Endothelial cell of umbilical vein (primary cell): ENCODE results near the gene SMARCC1. TPM values are rescaled to one million over a fixed set of nuclear protein-coding genes. Genes with fewer than 3 reads are reported as not detected.

Experiments
- BruUV-seq: library from RNA; stranded (reverse); fragments of 400-500 nt; replicated peaks from 2 replicates; lab custom pipeline; 2021; lab: Mats Ljungman, UMichigan
- CTCF ChIA-PET: fragments of 300-600, 350-600 bp; sonication (Branson Sonifier 250); formaldehyde crosslinking; loops from one replicate; lab custom pipeline; 2021; ENCODE audit warnings: antibody characterized with exemption, inconsistent platforms; lab: Charles Lee
- POLR2A ChIA-PET: fragments of 300-600, 350-600 bp; sonication (Branson Sonifier 250); formaldehyde crosslinking; loops from one replicate; lab custom pipeline; 2021; ENCODE audit warnings: antibody characterized with exemption, inconsistent platforms; lab: Charles Lee
- DNase-seq: peaks from one replicate; pipeline ENCODE4 v3.0.0-alpha.2; 2011; ENCODE audit warnings: low read depth, low spot score
- FAIRE-seq: peaks from 2 replicates; lab custom pipeline; 2011; peaks lifted over from hg19 to GRCh38; lab: Jason Lieb, UNC
- H2AFZ ChIP-seq: 2 replicates; pipeline ENCODE4 v1.6.0; 2012; ENCODE audit warnings: low read depth, low read length, control low read depth, inconsistent platforms
- H3K27ac ChIP-seq: 2 replicates; pipeline ENCODE4 v1.5.1; 2011; ENCODE audit warnings: low read depth, mild to moderate bottlenecking, control low read depth, low read length, moderate library complexity; ENCODE audit not compliant: insufficient read depth
- H3K27me3 ChIP-seq, 2 experiments: 2 replicates each; pipeline versions ENCODE4 v1.6.0 to v1.6.1; 2011; ENCODE audit warnings: low read length in 2 of 2, mixed read lengths in 1 of 2; ENCODE audit not compliant: control insufficient read depth in 2 of 2, insufficient read depth in 2 of 2
- H3K36me3 ChIP-seq, 2 experiments: 2 replicates in 1 of 2; 3 replicates in 1 of 2; pipeline ENCODE4 v1.5.1; 2011; ENCODE audit warnings: low read length in 2 of 2, mild to moderate bottlenecking in 1 of 2, moderate library complexity in 1 of 2; ENCODE audit not compliant: control insufficient read depth in 2 of 2, insufficient read depth in 2 of 2; ENCODE audit errors: extremely low read depth in 1 of 2
- H3K4me1 ChIP-seq: 3 replicates; pipeline ENCODE4 v1.5.1; 2011; ENCODE audit warnings: mild to moderate bottlenecking, low read length; ENCODE audit not compliant: control insufficient read depth, insufficient read depth; ENCODE audit errors: extremely low read depth
- H3K4me2 ChIP-seq: 2 replicates; pipeline ENCODE4 v1.6.1; 2011; ENCODE audit warnings: low read length, control low read depth, mixed read lengths; ENCODE audit not compliant: insufficient read depth
- H3K4me3 ChIP-seq, 3 experiments: fragments of 200-600 bp in 1 of 3; sonication (generic), shearing (Covaris generic) in 1 of 3; replicated peaks in 1 of 3; 2 replicates each; pipeline ENCODE4 v1.5.1; 2011 to 2016; ENCODE audit warnings: control low read depth in 3 of 3, low read length in 3 of 3, mild to moderate bottlenecking in 2 of 3, inconsistent platforms in 1 of 3, low read depth in 1 of 3, moderate library complexity in 1 of 3; ENCODE audit not compliant: insufficient read depth in 1 of 3
- H3K79me2 ChIP-seq: 2 replicates; pipeline ENCODE4 v1.6.0; 2012; ENCODE audit warnings: low read length, inconsistent platforms; ENCODE audit not compliant: control insufficient read depth, insufficient read depth
- H3K9ac ChIP-seq: replicated peaks from 2 replicates; pipeline ENCODE3; 2011; ENCODE audit warnings: low read length, control low read depth; ENCODE audit not compliant: insufficient read depth; ENCODE audit errors: extremely low read depth
- H3K9me1 ChIP-seq: replicated peaks from 3 replicates; pipeline ENCODE4 v1.6.0; 2011; ENCODE audit warnings: mild to moderate bottlenecking, low read length; ENCODE audit not compliant: control insufficient read depth, insufficient read depth; ENCODE audit errors: extremely low read depth
- H3K9me3 ChIP-seq: replicated peaks from 2 replicates; pipeline ENCODE4 v1.5.1; 2012; ENCODE audit warnings: low read length, inconsistent platforms; ENCODE audit not compliant: control insufficient read depth, insufficient read depth
- H4K20me1 ChIP-seq: replicated peaks from 2 replicates; pipeline ENCODE3; 2011; ENCODE audit warnings: mild to moderate bottlenecking, low read length; ENCODE audit not compliant: control insufficient read depth, insufficient read depth; ENCODE audit errors: extremely low read depth
- EZH2 ChIP-seq: IDR thresholded peaks from 2 replicates; pipeline ENCODE4 v1.6.1; 2012; ENCODE audit warnings: borderline replicate concordance, low read depth, mild to moderate bottlenecking, moderate library complexity, low read length, inconsistent platforms; ENCODE audit not compliant: severe bottlenecking
- FOS ChIP-seq: IDR thresholded peaks from 2 replicates; pipeline ENCODE4 v1.6.1; 2011; ENCODE audit warnings: mild to moderate bottlenecking, low read length, moderate library complexity, borderline replicate concordance; ENCODE audit not compliant: insufficient read depth
- GATA2 ChIP-seq: IDR thresholded peaks from 2 replicates; pipeline ENCODE4 v1.7.0; 2011; ENCODE audit warnings: low read depth, mild to moderate bottlenecking, moderate library complexity, mixed read lengths, low read length; ENCODE audit not compliant: insufficient read length, insufficient read depth
- JUN ChIP-seq: IDR thresholded peaks from 2 replicates; pipeline ENCODE4 v1.6.1; 2011; ENCODE audit warnings: borderline replicate concordance, low read depth; ENCODE audit not compliant: insufficient read length, insufficient read depth
- MYC ChIP-seq: IDR thresholded peaks from one replicate; pipeline ENCODE4 v1.6.1; 2011; ENCODE audit warnings: mild to moderate bottlenecking, low read depth, low read length
- POLR2A ChIP-seq: IDR thresholded peaks from 2 replicates; pipeline ENCODE4 v1.6.1; 2012; ENCODE audit warnings: low read depth, mild to moderate bottlenecking, control low read depth, low read length
- POLR2AphosphoS5 ChIP-seq: IDR thresholded peaks from 2 replicates; pipeline ENCODE4 v1.6.1; 2012; ENCODE audit warnings: low read depth, mild to moderate bottlenecking, control low read depth, low read length, moderate library complexity; ENCODE audit not compliant: insufficient read depth
- dilution Hi-C: fragments of 300-500 bp; cut with MboI; formaldehyde crosslinking; loops from one replicate; pipeline ENCODE4 v1.15.0; 2019; ENCODE audit warnings: low sequenced_read_pairs; ENCODE audit not compliant: extremely low pct_ligation_motif_present
- intact Hi-C: fragments of 100-400 bp; cut with micrococcal nuclease; formaldehyde crosslinking; loops from one replicate; pipeline ENCODE4 v1.10.0; 2022
- polyA plus RNA-seq, 4 experiments: library from polyadenylated mRNA; depleted of rRNA in 3 of 4; stranded (reverse) in 3 of 4; unstranded in 1 of 4; fragments of >200 nt; gene quantifications; 2 replicates each; pipeline versions ENCODE4 v1.2.1 to v1.2.3, GENCODE V29; 2011 to 2012; ENCODE audit warnings: missing spikeins in 1 of 4
- total RNA-seq: library from RNA; stranded (reverse); gene quantifications from 2 replicates; pipeline ENCODE4 v1.2.3, GENCODE V29; 2021
- TF ChIP-seq, protein P1 (sequence below), 2 donors: IDR thresholded peaks; 1 replicate in 1 of 2; 2 replicates in 1 of 2; pipeline ENCODE4 v1.5.1; 2011; ENCODE audit warnings: low read length in 2 of 2, mild to moderate bottlenecking in 2 of 2, moderate library complexity in 2 of 2, control low read depth in 1 of 2, inconsistent platforms in 1 of 2, low read depth in 1 of 2; ENCODE audit not compliant: insufficient read depth in 1 of 2; ENCODE audit errors: extremely low read depth in 1 of 2
- TF ChIP-seq, protein P2 (sequence below): IDR thresholded peaks from 2 replicates; pipeline ENCODE4 v1.6.1; 2011; ENCODE audit not compliant: insufficient read depth, insufficient read length

The SMARCC1 gene
- total and polyA plus RNA-seq, 2 donors (not counting 3 experiments of a cell fraction or from before 2014, with no cell fraction given), result 23.0 to 138 TPM

DNA sequence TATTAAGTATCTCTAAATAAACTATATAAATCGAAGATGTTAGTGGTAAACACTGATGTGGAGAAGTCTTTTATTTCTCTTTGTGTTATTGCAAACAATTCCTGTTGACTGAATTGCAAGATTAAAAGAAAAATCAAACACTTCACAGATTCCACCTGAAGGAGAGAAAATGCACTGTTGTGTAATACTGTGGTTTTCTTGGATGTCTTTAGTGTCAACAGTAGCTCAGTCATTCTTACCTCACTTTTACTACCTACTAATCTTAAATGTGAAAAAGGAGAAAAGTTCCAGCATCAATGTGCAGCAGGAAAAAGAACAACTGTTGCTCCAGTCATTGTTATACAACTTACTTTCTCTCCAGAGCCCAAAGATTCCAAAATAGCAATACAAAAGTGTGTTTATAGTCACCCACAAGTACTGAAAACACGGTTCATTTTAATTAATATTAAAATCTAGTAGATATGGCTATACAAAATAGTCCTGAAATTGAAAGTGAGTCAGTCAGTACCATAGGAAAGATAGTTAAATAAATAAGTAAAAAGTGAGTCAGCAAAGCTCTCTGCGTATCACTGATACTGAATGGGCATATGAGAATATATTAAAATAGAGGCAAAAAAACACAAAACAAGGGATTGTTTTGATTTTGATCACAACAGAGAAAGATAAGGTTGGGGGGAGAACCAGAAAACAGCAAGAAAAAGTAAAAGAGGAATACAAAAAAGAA, 112.5 kb downstream of the SMARCC1 start:
- H3K4me1 ChIP-seq, result no peaks in the 10 kb centered on the region
- dilution Hi-C loops, result no loop called here
- intact Hi-C loops, result no loop called here
- no TSS peak for BruUV-seq
- no peak overlapping the region for H3K4me2 ChIP-seq
- FAIRE-seq (no peak), DNase-seq (peak; percentile 19)
- TF ChIP-seq POLR2AphosphoS5 (no peak), JUN (no peak), FOS (peak; percentile 64), MYC (no peak), POLR2A (no peak), GATA2 (no peak)
- no peaks in the 10 kb centered on the region for H3K79me2 ChIP-seq
- no peaks in the 10 kb centered on the region for H3K27me3 ChIP-seq
- H3K9ac ChIP-seq, result no peak overlapping the region
- H2AFZ ChIP-seq, result no peak overlapping the region
- H3K36me3 ChIP-seq, result peaks cover 4 to 10% of the 10 kb centered on the region in 2 experiments
- no peaks in the 10 kb centered on the region for H4K20me1 ChIP-seq
- ChIA-PET POLR2A (interaction anchor here (0.7 kb wide), 1 partner anchor 23 kb away, joined by 4 read pairs; no protein-coding TSS in a partner anchor), CTCF (interaction anchor here (1.6 kb wide), 1 partner anchor 8 kb away, joined by 4 read pairs; no protein-coding TSS in a partner anchor)
- H3K9me1 ChIP-seq, result no peaks in the 10 kb centered on the region
- no peak overlapping the region for H3K4me3 ChIP-seq
- H3K9me3 ChIP-seq, result no peaks in the 10 kb centered on the region
- no peak overlapping the region for H3K27ac ChIP-seq

DNA sequence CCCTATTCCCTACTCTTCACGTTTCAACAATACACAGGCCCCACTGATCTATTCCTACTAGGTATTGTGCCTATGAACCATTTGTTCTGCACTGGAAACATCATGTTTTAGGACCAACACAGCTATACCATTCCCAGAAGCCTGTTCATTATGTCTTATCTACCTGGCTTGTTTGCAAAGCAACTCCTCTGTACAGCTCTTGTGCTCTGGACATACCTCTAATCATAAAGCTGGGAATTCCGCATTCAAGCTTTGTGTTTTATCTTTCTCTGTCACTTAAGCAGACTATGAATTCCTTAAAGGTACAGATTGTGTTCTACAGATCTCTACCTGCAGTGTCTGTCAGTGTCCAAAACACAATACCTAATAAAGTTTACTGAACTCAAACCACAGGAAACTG, 115.6 kb downstream of the SMARCC1 start:
- dilution Hi-C loops, result no loop called here
- no peak for FAIRE-seq

More for the DNA sequence above, 115.6 kb downstream of the SMARCC1 start:
- Histone ChIP-seq H3K9ac (no peak overlapping the region), H3K4me3 (no peak overlapping the region), H3K9me1 (no peaks in the 10 kb centered on the region), H4K20me1 (no peaks in the 10 kb centered on the region), H3K4me1 (no peaks in the 10 kb centered on the region), H3K4me2 (no peak overlapping the region), H3K9me3 (no peaks in the 10 kb centered on the region), H3K27me3 (no peaks in the 10 kb centered on the region), H2AFZ (no peak overlapping the region), H3K79me2 (no peaks in the 10 kb centered on the region), H3K27ac (no peak overlapping the region), H3K36me3 (peaks cover 5 to 16% of the 10 kb centered on the region in 2 experiments)
- intact Hi-C loops, result no loop called here
- TF ChIP-seq POLR2A, result no peak
- no peak for TF ChIP-seq MYC
- no peak for TF ChIP-seq POLR2AphosphoS5
- TF ChIP-seq GATA2, result no peak
- TF ChIP-seq, protein P1, sequence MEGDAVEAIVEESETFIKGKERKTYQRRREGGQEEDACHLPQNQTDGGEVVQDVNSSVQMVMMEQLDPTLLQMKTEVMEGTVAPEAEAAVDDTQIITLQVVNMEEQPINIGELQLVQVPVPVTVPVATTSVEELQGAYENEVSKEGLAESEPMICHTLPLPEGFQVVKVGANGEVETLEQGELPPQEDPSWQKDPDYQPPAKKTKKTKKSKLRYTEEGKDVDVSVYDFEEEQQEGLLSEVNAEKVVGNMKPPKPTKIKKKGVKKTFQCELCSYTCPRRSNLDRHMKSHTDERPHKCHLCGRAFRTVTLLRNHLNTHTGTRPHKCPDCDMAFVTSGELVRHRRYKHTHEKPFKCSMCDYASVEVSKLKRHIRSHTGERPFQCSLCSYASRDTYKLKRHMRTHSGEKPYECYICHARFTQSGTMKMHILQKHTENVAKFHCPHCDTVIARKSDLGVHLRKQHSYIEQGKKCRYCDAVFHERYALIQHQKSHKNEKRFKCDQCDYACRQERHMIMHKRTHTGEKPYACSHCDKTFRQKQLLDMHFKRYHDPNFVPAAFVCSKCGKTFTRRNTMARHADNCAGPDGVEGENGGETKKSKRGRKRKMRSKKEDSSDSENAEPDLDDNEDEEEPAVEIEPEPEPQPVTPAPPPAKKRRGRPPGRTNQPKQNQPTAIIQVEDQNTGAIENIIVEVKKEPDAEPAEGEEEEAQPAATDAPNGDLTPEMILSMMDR (IDR thresholded peaks at IDR 0.05; ENCODE audit: extremely low read depth in 1 of 2, insufficient read depth in 1 of 2, low read depth in 1 of 2, low read length in 2 of 2), result no peak
- no peak for TF ChIP-seq EZH2
- no peak for TF ChIP-seq FOS
- TF ChIP-seq JUN, result no peak
- TF ChIP-seq, protein P2, sequence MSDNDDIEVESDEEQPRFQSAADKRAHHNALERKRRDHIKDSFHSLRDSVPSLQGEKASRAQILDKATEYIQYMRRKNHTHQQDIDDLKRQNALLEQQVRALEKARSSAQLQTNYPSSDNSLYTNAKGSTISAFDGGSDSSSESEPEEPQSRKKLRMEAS, result no peak
- POLR2A ChIA-PET, result no interaction called here
- CTCF ChIA-PET, result no interaction called here
- no TSS peak for BruUV-seq
- no peak for DNase-seq
